GM19463 (cell line): ENCODE measurements around the gene TPGS2.
"Not testable (repeated sequence)": the region's sequence is repeated elsewhere in the genome, so short reads cannot be mapped to it uniquely, and the experiment has no call there.

ENCODE experiments used
- ATAC-seq: cut with Tn5 transposase; IDR thresholded peaks from one replicate; pipeline ENCODE4 v1.9.1; 2021; ENCODE audit warnings: mild to moderate bottlenecking, moderate library complexity; ENCODE audit not compliant: unreplicated experiment

TPGS2 gene

GRCh38 chr18:36828630-36829361 lies at the start of gene TPGS2, which contains the start of gene KIAA1328:
TPGS2 (minus strand) TSS chr18:36829002; CDS start chr18:36828767, 235 bp downstream.
KIAA1328 (plus strand) TSS chr18:36829127; CDS start chr18:36829139, 12 bp downstream.
- ATAC-seq = peak; percentile 89

- ATAC-seq = not testable (repeated sequence)
Measured at GRCh38 chr18:36873826-36874225, 45.0 kb upstream of the TPGS2 start.

GRCh38 chr18:36872329-36872728 lies 43.5 kb upstream of the TPGS2 start:
- no peak for ATAC-seq

GRCh38 chr18:36871801-36872200 lies 43.0 kb upstream of the TPGS2 start:
- no peak for ATAC-seq

- no peak for ATAC-seq
Measured at GRCh38 chr18:36867056-36867455, 38.3 kb upstream of the TPGS2 start.

GRCh38 chr18:36862182-36862581 lies 33.4 kb upstream of the TPGS2 start:
- ATAC-seq = no peak

- no peak for ATAC-seq
Measured at GRCh38 chr18:36856815-36857214, 28.0 kb upstream of the TPGS2 start.

GRCh38 chr18:36851202-36851590 lies 22.4 kb upstream of the TPGS2 start:
- no peak for ATAC-seq

- no peak for ATAC-seq
Measured at GRCh38 chr18:36850527-36851201, 21.9 kb upstream of the TPGS2 start.

- no peak for ATAC-seq
Measured at GRCh38 chr18:36849288-36850006, 20.6 kb upstream of the TPGS2 start.

- ATAC-seq = no peak
Measured at GRCh38 chr18:36848609-36849008, 19.8 kb upstream of the TPGS2 start.

GRCh38 chr18:36843784-36844183 lies 15.0 kb upstream of the TPGS2 start:
- ATAC-seq = no peak

- no peak for ATAC-seq
Measured at GRCh38 chr18:36843199-36843598, 14.4 kb upstream of the TPGS2 start.

- no peak for ATAC-seq
Measured at GRCh38 chr18:36839835-36840234, 11.0 kb upstream of the TPGS2 start.

GRCh38 chr18:36835927-36836326 lies 7.1 kb upstream of the TPGS2 start:
- no peak for ATAC-seq

GRCh38 chr18:36833120-36833519 lies 4.3 kb upstream of the TPGS2 start:
- no peak for ATAC-seq

GRCh38 chr18:36831139-36831538 lies 2.3 kb upstream of the TPGS2 start:
- ATAC-seq = no peak

GRCh38 chr18:36830158-36830495 lies 1.3 kb upstream of the TPGS2 start:
- ATAC-seq = no peak

- ATAC-seq = no peak
Measured at GRCh38 chr18:36829362-36830157, 758 bp upstream of the TPGS2 start.

- no peak for ATAC-seq
Measured at GRCh38 chr18:36828157-36828629, 609 bp downstream of the TPGS2 start.

GRCh38 chr18:36826556-36826955 lies 2.2 kb downstream of the TPGS2 start:
- ATAC-seq = no peak
